Suprapubic skin (tissue), 4 donors: Measurements from ENCODE around the gene PRM2.

Experiments
- CTCF ChIP-seq, 2 donors: fragments of 200-600 bp in 1 of 2; fragments of 450-650 bp in 1 of 2; sonication (generic) in 1 of 2; IDR thresholded peaks; one replicate each; pipeline ENCODE4 v1.5.1; 2016 to 2019; ENCODE audit warnings: antibody characterized with exemption in 2 of 2, mild to moderate bottlenecking in 1 of 2, moderate library complexity in 1 of 2
- POLR2A ChIP-seq, 2 donors: fragments of 450-650 bp; IDR thresholded peaks; one replicate each; pipeline ENCODE4 v1.6.1; 2017; ENCODE audit warnings: antibody characterized with exemption in 2 of 2, mild to moderate bottlenecking in 2 of 2, moderate library complexity in 2 of 2
- POLR2AphosphoS5 ChIP-seq, 3 donors: sonication (generic); formaldehyde crosslinking; IDR thresholded peaks; one replicate each; pipeline ENCODE4 v1.6.1; 2017; ENCODE audit warnings: antibody characterized with exemption in 3 of 3

GRCh38 chr16:11240636-11241473, 35.4 kb downstream of the PRM2 start:
- TF ChIP-seq CTCF (IDR thresholded peaks at IDR 0.05) = no peak
- no peak for TF ChIP-seq POLR2AphosphoS5 (IDR thresholded peaks at IDR 0.05)
- no peak for TF ChIP-seq POLR2A (IDR thresholded peaks at IDR 0.05)
